ENCODE data around the gene FUOM. TPM values are rescaled to one million over a fixed set of nuclear protein-coding genes. Genes with fewer than 3 reads are reported as not detected.

Gene FUOM
- total and polyA plus RNA-seq, 2 donors (not counting 3 experiments of a cell fraction or from before 2014, with no cell fraction given): 17.4 to 33.9 TPM

DNA sequence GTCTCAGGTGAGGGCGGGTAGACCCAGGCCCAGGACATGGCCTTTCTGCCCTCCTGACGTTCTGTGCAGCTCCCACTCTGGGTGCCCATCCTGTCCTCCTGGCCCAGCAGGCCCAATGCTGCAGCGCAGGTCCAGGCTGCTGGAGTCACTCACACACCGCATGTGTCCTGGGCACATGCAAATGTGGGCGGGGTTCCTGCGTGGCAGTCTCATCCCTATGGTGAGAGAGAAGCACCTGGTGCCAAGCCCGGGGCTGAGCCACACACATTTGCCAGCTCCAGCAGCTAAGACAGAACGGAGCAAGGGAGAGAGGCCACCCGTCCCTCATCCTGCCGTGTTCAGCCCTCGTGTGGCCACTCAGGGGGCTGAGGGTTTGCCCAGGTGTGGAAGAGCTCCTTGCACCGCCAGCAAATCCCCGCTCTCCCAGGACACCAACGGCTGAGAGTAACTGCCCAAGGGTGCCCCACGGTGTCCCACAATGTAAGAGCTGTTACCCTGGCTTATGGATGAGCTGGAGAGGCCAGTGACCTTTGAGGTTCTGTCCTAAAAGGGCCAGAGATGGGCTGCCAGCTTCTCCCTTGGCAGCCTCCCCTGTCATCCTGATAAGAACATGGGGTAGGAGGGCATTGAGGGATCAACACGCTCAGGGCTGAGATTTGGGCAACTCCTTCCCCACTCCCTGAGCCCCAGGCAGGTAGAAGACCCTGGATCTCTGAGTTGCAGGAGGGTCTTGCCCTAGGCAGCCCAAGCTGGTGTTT is 4.4 kb downstream of the FUOM start:
- ChIA-PET CTCF (interaction anchor here (1.6 to 3.6 kb wide), 2 partner anchors 10 to 24 kb away, joined by 5 to 20 read pairs; no protein-coding TSS in a partner anchor), POLR2A (interaction anchor here (0.6 kb wide), 1 partner anchor 19 kb away, joined by 5 read pairs; no protein-coding TSS in a partner anchor)
- no peak overlapping the region for H3K4me3 ChIP-seq (replicated peaks in 1 of 3; ENCODE audit: insufficient read depth in 1 of 3, low read depth in 1 of 3, low read length in 3 of 3)
- no TSS peak for BruUV-seq (replicated peaks)
- TF ChIP-seq GATA2 (IDR thresholded peaks at IDR 0.05; ENCODE audit: insufficient read depth, insufficient read length, low read depth, low read length) (no peak), POLR2A (IDR thresholded peaks at IDR 0.05; ENCODE audit: low read depth, low read length) (no peak), MAX (IDR thresholded peaks at IDR 0.05; ENCODE audit: insufficient read depth, insufficient read length) (no peak), JUN (IDR thresholded peaks at IDR 0.05; ENCODE audit: borderline replicate concordance, insufficient read depth, insufficient read length, low read depth) (no peak), POLR2AphosphoS5 (IDR thresholded peaks at IDR 0.05; ENCODE audit: insufficient read depth, low read depth, low read length) (no peak), FOS (IDR thresholded peaks at IDR 0.05; ENCODE audit: borderline replicate concordance, insufficient read depth, low read length) (no peak), EZH2 (IDR thresholded peaks at IDR 0.05; ENCODE audit: borderline replicate concordance, low read depth, low read length, severe bottlenecking) (no peak)
- dilution Hi-C loops (cut with MboI; ENCODE audit: extremely low pct_ligation_motif_present, low sequenced_read_pairs): no loop called here
- H2AFZ ChIP-seq (ENCODE audit: low read depth, low read length): no peak overlapping the region
- no peaks in the 10 kb centered on the region for H3K27me3 ChIP-seq (ENCODE audit: control insufficient read depth in 2 of 2, insufficient read depth in 2 of 2, low read length in 2 of 2)
- no peaks in the 10 kb centered on the region for H3K79me2 ChIP-seq (ENCODE audit: control insufficient read depth, insufficient read depth, low read length)
- H3K36me3 ChIP-seq (ENCODE audit: control insufficient read depth in 2 of 2, extremely low read depth in 1 of 2, insufficient read depth in 2 of 2, low read length in 2 of 2): no peaks in the 10 kb centered on the region
- DNase-seq (ENCODE audit: low read depth, low spot score): no peak
- H3K4me1 ChIP-seq (ENCODE audit: control insufficient read depth, extremely low read depth, insufficient read depth, low read length): peaks cover 3% of the 10 kb centered on the region
- H4K20me1 ChIP-seq (replicated peaks; ENCODE audit: control insufficient read depth, extremely low read depth, insufficient read depth, low read length): no peaks in the 10 kb centered on the region
- H3K9me3 ChIP-seq (replicated peaks; ENCODE audit: control insufficient read depth, insufficient read depth, low read length): no peaks in the 10 kb centered on the region
- H3K4me2 ChIP-seq (ENCODE audit: insufficient read depth, low read length): no peak overlapping the region
- no peak overlapping the region for H3K27ac ChIP-seq (ENCODE audit: insufficient read depth, low read depth, low read length)
- no peaks in the 10 kb centered on the region for H3K9me1 ChIP-seq (replicated peaks; ENCODE audit: control insufficient read depth, extremely low read depth, insufficient read depth, low read length)
- H3K9ac ChIP-seq (replicated peaks; ENCODE audit: extremely low read depth, insufficient read depth, low read length): no peak overlapping the region
- no peak for FAIRE-seq
- intact Hi-C loops (cut with micrococcal nuclease): no loop called here

All from endothelial cell of umbilical vein (primary cell).